ENCODE data around the gene KIAA1958. TPM values are rescaled to one million over a fixed set of nuclear protein-coding genes. Genes with fewer than 3 reads are reported as not detected.

The KIAA1958 gene
- total and polyA plus RNA-seq, 8 donors = 1.4 to 11.8 (median 5.6) TPM

GRCh38 chr9:112447283-112447761, 39.3 kb upstream of the KIAA1958 start:
- Histone ChIP-seq H3K4me3 (no peak overlapping the region), H3K36me3 (no peaks in the 10 kb centered on the region), H3K4me1 (no peaks in the 10 kb centered on the region), H3K27ac (no peak overlapping the region), H3K27me3 (no peaks in the 10 kb centered on the region), H3K9me3 (no peaks in the 10 kb centered on the region)
- ATAC-seq (peak in 3 of 4 donors; percentile 43 to 66 (median 59)), DNase-seq (no peak), FAIRE-seq (no peak)
- intact Hi-C loops (cut with DNase I) = no loop called here
- no peak for TF ChIP-seq CTCF (IDR thresholded peaks at IDR 0.05)
- 3 to 9% methylated on average over 2 of the region's 2 CpGs for WGBS, 2 donors

GRCh38 chr9:112462855-112463254, 23.8 kb upstream of the KIAA1958 start:
- FAIRE-seq = no peak
- no peak for TF ChIP-seq CTCF (IDR thresholded peaks at IDR 0.05)
- intact Hi-C loops (cut with DNase I) = no loop called here

GRCh38 chr9:112465352-112465751, 21.3 kb upstream of the KIAA1958 start:
- no peak for TF ChIP-seq CTCF (IDR thresholded peaks at IDR 0.05)
- H3K4me3 ChIP-seq = no peak overlapping the region
- no peak overlapping the region for H3K27ac ChIP-seq
- FAIRE-seq (no peak), ATAC-seq (no peak), DNase-seq (no peak)
- 94 to 99% methylated on average over 4 of the region's 4 CpGs for whole genome bisulfite sequencing, 2 donors
- intact Hi-C loops (cut with DNase I) = no loop called here
- no peaks in the 10 kb centered on the region for H3K9me3 ChIP-seq
- H3K36me3 ChIP-seq = no peaks in the 10 kb centered on the region
- H3K27me3 ChIP-seq = no peaks in the 10 kb centered on the region
- no peaks in the 10 kb centered on the region for H3K4me1 ChIP-seq

More at GRCh38 chr9:112462855-112463254, 23.8 kb upstream of the KIAA1958 start:
- no peak overlapping the region for H3K4me3 ChIP-seq
- H3K36me3 ChIP-seq = peaks cover 0 to 3% (median 0%) of the 10 kb centered on the region in 3 donors
- no peaks in the 10 kb centered on the region for H3K9me3 ChIP-seq
- no peaks in the 10 kb centered on the region for H3K27me3 ChIP-seq
- H3K27ac ChIP-seq = no peak overlapping the region
- no peak for ATAC-seq
- no peaks in the 10 kb centered on the region for H3K4me1 ChIP-seq
- 97 to 100% methylated on average over 1 of the region's 1 CpG for WGBS, 2 donors
- no peak for DNase-seq

DNA sequence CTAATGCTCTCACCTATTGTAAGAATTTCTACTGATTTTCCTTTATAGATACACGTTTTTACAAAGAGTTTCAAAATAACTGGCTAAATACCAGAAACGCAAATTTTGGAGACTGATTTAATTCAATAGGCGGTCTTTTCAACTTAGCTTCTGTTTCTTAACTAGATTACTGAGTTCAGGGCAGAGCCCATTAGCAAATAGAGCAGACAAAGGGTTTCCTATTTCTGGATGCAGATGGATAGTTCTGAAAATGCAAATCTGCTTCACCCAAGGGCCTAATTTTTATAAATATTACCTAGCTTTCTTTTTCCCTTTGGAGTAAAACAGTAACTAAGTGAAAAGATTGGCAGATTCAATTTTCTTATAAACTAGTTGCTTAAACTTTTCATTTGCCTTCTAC, 13.6 kb upstream of the KIAA1958 start:
- no peak for TF ChIP-seq CTCF (IDR thresholded peaks at IDR 0.05)
- intact Hi-C loops (cut with DNase I) = no loop called here
- Histone ChIP-seq H3K4me1 (no peaks in the 10 kb centered on the region), H3K4me3 (no peak overlapping the region), H3K9me3 (no peaks in the 10 kb centered on the region), H3K36me3 (no peaks in the 10 kb centered on the region), H3K27ac (no peak overlapping the region), H3K27me3 (no peaks in the 10 kb centered on the region)
- FAIRE-seq (no peak), DNase-seq (no peak), ATAC-seq (no peak)
- 84 to 90% methylated on average over 3 of the region's 3 CpGs for WGBS, 2 donors

DNA sequence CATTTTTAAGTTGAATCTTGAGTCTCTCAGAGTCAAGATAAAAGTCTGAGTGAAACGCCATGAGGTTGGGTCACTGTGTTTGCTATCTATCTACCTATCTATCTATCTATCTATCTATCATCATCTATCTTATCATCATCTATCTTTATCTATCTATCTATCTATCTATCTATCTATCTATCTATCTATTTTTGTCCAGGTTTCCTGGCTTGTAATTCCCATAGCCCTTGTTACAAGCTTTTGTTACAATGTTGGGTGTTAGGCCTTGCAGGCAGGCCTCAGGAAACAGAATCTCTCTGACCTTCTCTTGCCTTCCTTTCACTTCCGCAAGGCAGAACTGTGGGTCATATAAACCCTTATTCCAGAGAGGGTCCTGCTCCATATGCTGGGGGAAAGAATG, 12.6 kb upstream of the KIAA1958 start:
- WGBS, 2 donors = 93 to 95% methylated on average over 2 of the region's 2 CpGs
- Histone ChIP-seq H3K27me3 (no peaks in the 10 kb centered on the region), H3K9me3 (no peaks in the 10 kb centered on the region), H3K36me3 (no peaks in the 10 kb centered on the region), H3K27ac (no peak overlapping the region), H3K4me1 (no peaks in the 10 kb centered on the region), H3K4me3 (no peak overlapping the region)
- intact Hi-C loops (cut with DNase I) = no loop called here
- DNase-seq (no peak), ATAC-seq (no peak), FAIRE-seq (no peak)
- TF ChIP-seq CTCF (IDR thresholded peaks at IDR 0.05) = no peak
